Urinary bladder (tissue), 4 donors: ENCODE data around the gene BMPER. TPM values are rescaled to one million over a fixed set of nuclear protein-coding genes. Genes with fewer than 3 reads are reported as not detected.

Source experiments
- DNase-seq: peaks from one replicate; pipeline ENCODE4 v3.0.0-alpha.2; 2015; ENCODE audit errors: extremely low spot score
- H3K27ac ChIP-seq: one replicate; pipeline ENCODE4 v1.5.1; 2013; ENCODE audit warnings: low read depth, mild to moderate bottlenecking, moderate library complexity
- H3K36me3 ChIP-seq: one replicate; pipeline ENCODE4 v1.6.1; 2013; ENCODE audit warnings: mild to moderate bottlenecking, moderate library complexity; ENCODE audit not compliant: insufficient read depth
- H3K4me1 ChIP-seq: one replicate; pipeline ENCODE4 v1.6.1; 2013; ENCODE audit warnings: mild to moderate bottlenecking, moderate library complexity; ENCODE audit not compliant: insufficient read depth
- H3K4me3 ChIP-seq: one replicate; pipeline ENCODE4 v1.5.1; 2013; ENCODE audit warnings: low read depth, low read length
- WGBS: extraction: QIAGEN DNeasy Blood & Tissue Kit; methylation state at CpG from one replicate; pipeline ENCODE4 v1.1.7; 2013; 5-methylcytosine and 5-hydroxymethylcytosine counted together
- polyA plus RNA-seq: library from polyadenylated mRNA; stranded (reverse); fragments of 200-250 nt; gene quantifications from one replicate; pipeline ENCODE4 v1.2.3, GENCODE V29; 2013
- total RNA-seq: library from RNA; depleted of rRNA; stranded (reverse); fragments of >200 nt; gene quantifications from one replicate; pipeline ENCODE4 v1.2.3, GENCODE V29; 2014
- donor health status: healthy with polysubstance abuse.
- donor health status: healthy.

Gene BMPER
- total and polyA plus RNA-seq, 2 donors, result 3.5 to 18.9 TPM

GRCh38 chr7:34192906-34193305 lies 287.6 kb downstream of the BMPER start:
- Histone ChIP-seq H3K4me1 (no peaks in the 10 kb centered on the region), H3K36me3 (no peaks in the 10 kb centered on the region), H3K4me3 (no peak overlapping the region), H3K27ac (no peak overlapping the region)
- 88% methylated on average over 1 of the region's 1 CpG for WGBS
- DNase-seq, result no peak

- no peak overlapping the region for H3K27ac ChIP-seq
- H3K36me3 ChIP-seq, result no peaks in the 10 kb centered on the region
- no peaks in the 10 kb centered on the region for H3K4me1 ChIP-seq
- no peak for DNase-seq
- WGBS, result 99% methylated on average over 1 of the region's 1 CpG
- no peak overlapping the region for H3K4me3 ChIP-seq
Measured at GRCh38 chr7:34198231-34198641, 292.9 kb downstream of the BMPER start.
